Measurements from ENCODE around the gene RAP1GAP2. TPM values are rescaled to one million over a fixed set of nuclear protein-coding genes. Genes with fewer than 3 reads are reported as not detected.

The RAP1GAP2 gene
- total and polyA plus RNA-seq, 10 donors: 1.2 to 32.7 (median 14.1) TPM

- 75 to 87% (median 81%) methylated on average over 9 to 10 of the region's 10 CpGs for WGBS, 5 donors
- intact Hi-C loops (cut with DNase I; ENCODE audit: low total_unique reads): no loop called here
- peaks cover 0 to 44% (median 0%) of the 10 kb centered on the region in 6 donors for H3K36me3 ChIP-seq
- no peak for TF ChIP-seq CTCF (IDR thresholded peaks at IDR 0.05 in 8 of 11, conservative IDR thresholded peaks at IDR 0.05 in 3 of 11)
- no peak for TF ChIP-seq POLR2AphosphoS5 (IDR thresholded peaks at IDR 0.05)
- TF ChIP-seq POLR2A (IDR thresholded peaks at IDR 0.05): no peak
- H3K9me3 ChIP-seq: no peaks in the 10 kb centered on the region
- no peak overlapping the region for H3K4me3 ChIP-seq
- H3K4me1 ChIP-seq: no peaks in the 10 kb centered on the region
- H3K27me3 ChIP-seq (replicated peaks in 1 of 7): no peaks in the 10 kb centered on the region
- H3K27ac ChIP-seq: no peak overlapping the region
- DNase-seq: no peak
Observed at GRCh38 chr17:2964370-2964769, 168.1 kb downstream of the RAP1GAP2 start.

GRCh38 chr17:2964831-2965230, 168.6 kb downstream of the RAP1GAP2 start:
- no peak overlapping the region for H3K4me3 ChIP-seq
- 86 to 89% (median 88%) methylated on average over 7 to 11 of the region's 11 CpGs for WGBS, 5 donors
- intact Hi-C loops (cut with DNase I; ENCODE audit: low total_unique reads): no loop called here
- H3K27me3 ChIP-seq (replicated peaks in 1 of 7): no peaks in the 10 kb centered on the region
- H3K27ac ChIP-seq: no peak overlapping the region
- H3K4me1 ChIP-seq: no peaks in the 10 kb centered on the region
- no peak for TF ChIP-seq POLR2AphosphoS5 (IDR thresholded peaks at IDR 0.05)
- no peak for TF ChIP-seq POLR2A (IDR thresholded peaks at IDR 0.05)
- no peak for TF ChIP-seq CTCF (IDR thresholded peaks at IDR 0.05 in 8 of 11, conservative IDR thresholded peaks at IDR 0.05 in 3 of 11)
- no peak for DNase-seq
- H3K9me3 ChIP-seq: no peaks in the 10 kb centered on the region
- H3K36me3 ChIP-seq: peaks cover 0 to 44% (median 0%) of the 10 kb centered on the region in 6 donors

DNA sequence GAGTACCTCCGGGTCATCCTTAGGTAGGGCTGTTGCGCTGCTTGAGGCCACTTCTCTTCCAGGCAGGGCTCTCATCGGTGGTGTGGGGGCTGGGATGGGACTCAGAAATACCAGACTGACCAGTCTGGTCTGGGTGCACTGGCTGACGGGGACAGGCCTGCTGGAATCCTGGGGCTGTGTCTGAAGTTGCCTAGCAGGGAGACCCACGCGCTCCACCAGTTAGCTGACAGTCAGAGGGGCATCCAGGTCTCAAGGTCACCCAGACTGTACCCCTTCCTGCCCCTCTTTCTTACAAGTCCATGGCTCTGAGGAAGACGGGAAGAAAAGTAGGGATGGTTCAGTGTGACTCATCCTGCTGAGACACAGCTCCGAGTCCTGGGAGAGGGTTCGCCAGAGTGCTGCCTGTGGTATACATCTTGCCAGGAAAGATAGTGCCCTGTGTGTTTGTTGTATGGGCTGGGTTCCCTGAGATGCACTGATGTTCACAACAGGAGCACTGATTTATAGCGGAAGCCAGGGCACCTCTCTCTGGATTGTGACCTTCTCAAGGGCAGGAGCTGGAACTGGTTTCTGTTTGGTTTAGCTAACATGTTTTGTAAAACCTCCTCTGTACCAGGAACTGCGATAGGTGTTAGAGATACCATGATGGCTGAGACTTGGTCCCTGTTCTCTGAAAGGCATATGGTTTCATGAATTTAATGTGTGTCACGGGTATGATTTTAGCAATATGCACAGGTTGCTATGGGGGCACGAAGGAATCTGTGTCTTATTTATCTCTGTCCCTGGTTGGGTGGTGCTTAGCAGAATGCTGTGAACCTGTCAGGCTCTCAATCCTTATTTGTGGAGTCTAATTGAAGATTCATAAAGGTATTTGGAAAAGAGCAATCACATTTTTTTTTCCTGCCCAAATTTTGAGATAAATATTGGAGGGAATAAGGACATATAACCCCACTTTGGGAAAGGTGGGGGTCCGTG, 169.7 kb downstream of the RAP1GAP2 start:
- H3K27me3 ChIP-seq (replicated peaks in 1 of 7): no peaks in the 10 kb centered on the region
- H3K4me1 ChIP-seq: no peaks in the 10 kb centered on the region
- no peak overlapping the region for H3K27ac ChIP-seq
- peaks cover 0 to 44% (median 0%) of the 10 kb centered on the region in 6 donors for H3K36me3 ChIP-seq
- H3K9me3 ChIP-seq: no peaks in the 10 kb centered on the region
- no peak overlapping the region for H3K4me3 ChIP-seq
- WGBS, 5 donors: 86 to 91% (median 88%) methylated on average over 12 to 14 of the region's 14 CpGs
- TF ChIP-seq POLR2A (IDR thresholded peaks at IDR 0.05): no peak
- no peak for TF ChIP-seq CTCF (IDR thresholded peaks at IDR 0.05 in 8 of 11, conservative IDR thresholded peaks at IDR 0.05 in 3 of 11)
- no peak for TF ChIP-seq POLR2AphosphoS5 (IDR thresholded peaks at IDR 0.05)
- DNase-seq: no peak
- intact Hi-C loops (cut with DNase I; ENCODE audit: low total_unique reads): no loop called here

GRCh38 chr17:2967515-2967914, 171.3 kb downstream of the RAP1GAP2 start:
- H3K36me3 ChIP-seq: peaks cover 0 to 44% (median 0%) of the 10 kb centered on the region in 6 donors
- intact Hi-C loops (cut with DNase I; ENCODE audit: low total_unique reads): no loop called here
- no peaks in the 10 kb centered on the region for H3K4me1 ChIP-seq
- TF ChIP-seq CTCF (IDR thresholded peaks at IDR 0.05 in 8 of 11, conservative IDR thresholded peaks at IDR 0.05 in 3 of 11): no peak
- TF ChIP-seq POLR2A (IDR thresholded peaks at IDR 0.05): no peak
- no peak for TF ChIP-seq POLR2AphosphoS5 (IDR thresholded peaks at IDR 0.05)
- WGBS, 5 donors: 82 to 94% (median 89%) methylated on average over 6 of the region's 6 CpGs
- DNase-seq: no peak
- no peak overlapping the region for H3K27ac ChIP-seq
- no peaks in the 10 kb centered on the region for H3K27me3 ChIP-seq (replicated peaks in 1 of 7)
- no peak overlapping the region for H3K4me3 ChIP-seq
- no peaks in the 10 kb centered on the region for H3K9me3 ChIP-seq

All from spleen (tissue), 11 donors.